ENCODE results near the gene FXR1.
"Not testable (repeated sequence)": the region's sequence is repeated elsewhere in the genome, so short reads cannot be mapped to it uniquely, and the experiment has no call there.

The FXR1 gene

GRCh38 chr3:180912304-180913296 lies at the start of gene FXR1:
Gene FXR1 (plus strand): TSS chr3:180912670. CDS start chr3:180912686, 16 bp downstream.
- DNase-seq: peak in 1 of 2 experiments; percentile 56

GRCh38 chr3:180870008-180870699 lies 42.3 kb upstream of the FXR1 start:
- DNase-seq: no peak

GRCh38 chr3:180871901-180872300 lies 40.6 kb upstream of the FXR1 start:
- no peak for DNase-seq

GRCh38 chr3:180872430-180872829 lies 40.0 kb upstream of the FXR1 start:
- DNase-seq: not testable (repeated sequence)

GRCh38 chr3:180875124-180875698 lies 37.3 kb upstream of the FXR1 start:
- no peak for DNase-seq

- no peak for DNase-seq
These were observed 31.2 kb upstream of the FXR1 start for GRCh38 chr3:180881065-180881801.

- DNase-seq: no peak
These were observed 30.4 kb upstream of the FXR1 start for GRCh38 chr3:180882115-180882514.

- no peak for DNase-seq
These were observed 23.4 kb upstream of the FXR1 start for GRCh38 chr3:180888992-180889560.

GRCh38 chr3:180898572-180898971 lies 13.9 kb upstream of the FXR1 start:
- DNase-seq: no peak

GRCh38 chr3:180909369-180910127 lies 2.9 kb upstream of the FXR1 start:
- no peak for DNase-seq

- no peak for DNase-seq
These were observed 1.6 kb upstream of the FXR1 start for GRCh38 chr3:180910823-180911222.

GRCh38 chr3:180911876-180912303 lies 580 bp upstream of the FXR1 start:
- DNase-seq: no peak

GRCh38 chr3:180913581-180914404 lies 1.3 kb downstream of the FXR1 start:
- no peak for DNase-seq

- DNase-seq: no peak
These were observed 6.1 kb downstream of the FXR1 start for GRCh38 chr3:180918542-180918941.

GRCh38 chr3:180922242-180922641 lies 9.8 kb downstream of the FXR1 start:
- DNase-seq: no peak

GRCh38 chr3:180923561-180923960 lies 11.1 kb downstream of the FXR1 start:
- no peak for DNase-seq

GRCh38 chr3:180926526-180926925 lies 14.1 kb downstream of the FXR1 start:
- DNase-seq: no peak

- no peak for DNase-seq
These were observed 16.9 kb downstream of the FXR1 start for GRCh38 chr3:180929376-180929775.

- DNase-seq: no peak
These were observed 18.1 kb downstream of the FXR1 start for GRCh38 chr3:180930526-180930925.

GRCh38 chr3:180932819-180933218 lies 20.3 kb downstream of the FXR1 start:
- DNase-seq: no peak

- no peak for DNase-seq
These were observed 22.2 kb downstream of the FXR1 start for GRCh38 chr3:180934638-180935037.

All from cerebellar nuclear complex (tissue), 1 donor.